ENCODE measurements around the gene HPCA.
"Not testable (repeated sequence)": the region's sequence is repeated elsewhere in the genome, so short reads cannot be mapped to it uniquely, and the experiment has no call there.

HPCA gene

GRCh38 chr1:32903991-32904785 lies 17.9 kb downstream of the HPCA start:
- peaks cover 14% of the 10 kb centered on the region for H3K27me3 ChIP-seq (ENCODE audit: control insufficient read depth, insufficient read depth, low read length)
- no CpG with 5 or more reads among the region's 3 CpGs for WGBS (ENCODE audit: insufficient coverage, insufficient read length)
- H3K36me3 ChIP-seq (ENCODE audit: control insufficient read depth, insufficient read depth, low read length): no peaks in the 10 kb centered on the region
- H3K4me3 ChIP-seq (ENCODE audit: low read length): no peak overlapping the region
- no peaks in the 10 kb centered on the region for H3K9me3 ChIP-seq (ENCODE audit: control insufficient read depth, insufficient read depth, low read length)
- H3K4me1 ChIP-seq (ENCODE audit: control insufficient read depth, insufficient read depth, low read length): no peaks in the 10 kb centered on the region
- DNase-seq (ENCODE audit: low read depth, low spot score): no peak
- no peak overlapping the region for H3K27ac ChIP-seq (ENCODE audit: low read length)

DNA sequence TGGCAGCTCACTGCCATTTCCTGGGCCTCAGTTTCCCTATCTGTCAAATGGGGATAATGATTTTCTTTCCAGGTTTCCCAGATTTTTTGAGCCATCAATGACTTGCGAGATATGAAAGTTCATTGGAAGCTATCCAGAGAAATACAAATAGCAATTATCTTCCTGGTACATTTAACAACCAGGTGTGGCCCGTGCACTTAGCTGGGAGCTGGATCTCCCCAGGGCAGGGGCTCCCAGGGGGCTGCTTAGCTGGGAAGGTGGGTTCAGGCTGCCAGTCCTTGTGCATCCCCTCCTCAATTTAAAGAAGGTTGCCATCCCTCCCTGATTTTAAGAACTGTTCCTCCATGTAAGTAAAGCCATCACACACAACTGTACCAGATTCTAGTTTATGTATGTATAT lies 18.5 kb downstream of the HPCA start:
- WGBS (ENCODE audit: insufficient coverage, insufficient read length): no CpG with 5 or more reads among the region's 2 CpGs
- Histone ChIP-seq H3K9me3 (ENCODE audit: control insufficient read depth, insufficient read depth, low read length) (no peaks in the 10 kb centered on the region), H3K27me3 (ENCODE audit: control insufficient read depth, insufficient read depth, low read length) (peaks cover 12% of the 10 kb centered on the region), H3K36me3 (ENCODE audit: control insufficient read depth, insufficient read depth, low read length) (no peaks in the 10 kb centered on the region), H3K4me3 (ENCODE audit: low read length) (no peak overlapping the region), H3K27ac (ENCODE audit: low read length) (no peak overlapping the region), H3K4me1 (ENCODE audit: control insufficient read depth, insufficient read depth, low read length) (no peaks in the 10 kb centered on the region)
- no peak for DNase-seq (ENCODE audit: low read depth, low spot score)

- H3K9me3 ChIP-seq (ENCODE audit: control insufficient read depth, insufficient read depth, low read length); H3K36me3 ChIP-seq (ENCODE audit: control insufficient read depth, insufficient read depth, low read length); H3K4me3 ChIP-seq (ENCODE audit: low read length); H3K27me3 ChIP-seq (ENCODE audit: control insufficient read depth, insufficient read depth, low read length); H3K4me1 ChIP-seq (ENCODE audit: control insufficient read depth, insufficient read depth, low read length); DNase-seq (ENCODE audit: low read depth, low spot score); H3K27ac ChIP-seq (ENCODE audit: low read length): not testable (repeated sequence)
- no CpG with 5 or more reads among the region's 10 CpGs for WGBS (ENCODE audit: insufficient coverage, insufficient read length)
Measured at GRCh38 chr1:32905588-32905987, 19.3 kb downstream of the HPCA start.

GRCh38 chr1:32906654-32907053 lies 20.4 kb downstream of the HPCA start:
- DNase-seq (ENCODE audit: low read depth, low spot score): no peak
- peaks cover 2% of the 10 kb centered on the region; the same call in 1 of the 2 replicates for H3K27me3 ChIP-seq (ENCODE audit: control insufficient read depth, insufficient read depth, low read length)
- H3K4me3 ChIP-seq (ENCODE audit: low read length): no peak overlapping the region
- no peak overlapping the region for H3K27ac ChIP-seq (ENCODE audit: low read length)
- H3K9me3 ChIP-seq (ENCODE audit: control insufficient read depth, insufficient read depth, low read length): no peaks in the 10 kb centered on the region
- no peaks in the 10 kb centered on the region for H3K36me3 ChIP-seq (ENCODE audit: control insufficient read depth, insufficient read depth, low read length)
- no peaks in the 10 kb centered on the region for H3K4me1 ChIP-seq (ENCODE audit: control insufficient read depth, insufficient read depth, low read length)
- no CpG with 5 or more reads among the region's 7 CpGs for WGBS (ENCODE audit: insufficient coverage, insufficient read length)

GRCh38 chr1:32907435-32907834 lies 21.1 kb downstream of the HPCA start:
- Histone ChIP-seq H3K4me3 (ENCODE audit: low read length) (no peak overlapping the region), H3K4me1 (ENCODE audit: control insufficient read depth, insufficient read depth, low read length) (no peaks in the 10 kb centered on the region), H3K27me3 (ENCODE audit: control insufficient read depth, insufficient read depth, low read length) (no peaks in the 10 kb centered on the region; the same call in 1 of the 2 replicates), H3K27ac (ENCODE audit: low read length) (no peak overlapping the region), H3K36me3 (ENCODE audit: control insufficient read depth, insufficient read depth, low read length) (no peaks in the 10 kb centered on the region), H3K9me3 (ENCODE audit: control insufficient read depth, insufficient read depth, low read length) (no peaks in the 10 kb centered on the region)
- WGBS (ENCODE audit: insufficient coverage, insufficient read length): no CpG with 5 or more reads among the region's 4 CpGs
- DNase-seq (ENCODE audit: low read depth, low spot score): no peak

DNA sequence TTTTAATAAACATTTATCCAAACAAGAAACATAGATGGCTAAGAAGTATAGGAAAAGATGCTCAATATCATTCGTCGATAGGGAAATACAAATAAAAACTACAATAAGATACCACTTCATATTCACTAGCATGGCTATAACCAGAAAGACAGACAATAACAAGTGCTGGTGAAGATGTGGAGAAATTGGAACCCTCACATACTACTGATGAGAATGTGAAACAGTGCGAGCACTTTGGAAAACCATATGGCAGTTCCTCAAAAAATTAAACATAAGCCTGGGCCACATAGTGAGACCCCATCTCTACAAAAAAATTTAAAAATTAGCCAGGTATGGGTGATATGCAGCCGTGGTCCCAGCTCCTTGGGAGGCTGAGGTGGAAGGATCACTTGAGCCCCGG lies 24.0 kb downstream of the HPCA start:
- Histone ChIP-seq H3K9me3 (ENCODE audit: control insufficient read depth, insufficient read depth, low read length) (no peaks in the 10 kb centered on the region), H3K36me3 (ENCODE audit: control insufficient read depth, insufficient read depth, low read length) (no peaks in the 10 kb centered on the region), H3K27me3 (ENCODE audit: control insufficient read depth, insufficient read depth, low read length) (no peaks in the 10 kb centered on the region), H3K27ac (ENCODE audit: low read length) (no peak overlapping the region), H3K4me1 (ENCODE audit: control insufficient read depth, insufficient read depth, low read length) (no peaks in the 10 kb centered on the region), H3K4me3 (ENCODE audit: low read length) (no peak overlapping the region)
- WGBS (ENCODE audit: insufficient coverage, insufficient read length): no CpG with 5 or more reads among the region's 5 CpGs
- no peak for DNase-seq (ENCODE audit: low read depth, low spot score)

GRCh38 chr1:32915766-32916706 lies 29.7 kb downstream of the HPCA start:
- no peaks in the 10 kb centered on the region for H3K9me3 ChIP-seq (ENCODE audit: control insufficient read depth, insufficient read depth, low read length)
- no peaks in the 10 kb centered on the region for H3K27me3 ChIP-seq (ENCODE audit: control insufficient read depth, insufficient read depth, low read length)
- H3K4me3 ChIP-seq (ENCODE audit: low read length): no peak overlapping the region
- H3K27ac ChIP-seq (ENCODE audit: low read length): no peak overlapping the region
- H3K36me3 ChIP-seq (ENCODE audit: control insufficient read depth, insufficient read depth, low read length): no peaks in the 10 kb centered on the region
- WGBS (ENCODE audit: insufficient coverage, insufficient read length): no CpG with 5 or more reads among the region's 12 CpGs
- DNase-seq (ENCODE audit: low read depth, low spot score): no peak
- no peaks in the 10 kb centered on the region for H3K4me1 ChIP-seq (ENCODE audit: control insufficient read depth, insufficient read depth, low read length)

GRCh38 chr1:32917521-32917920 lies 31.2 kb downstream of the HPCA start:
- Histone ChIP-seq H3K9me3 (ENCODE audit: control insufficient read depth, insufficient read depth, low read length) (no peaks in the 10 kb centered on the region), H3K27me3 (ENCODE audit: control insufficient read depth, insufficient read depth, low read length) (no peaks in the 10 kb centered on the region), H3K36me3 (ENCODE audit: control insufficient read depth, insufficient read depth, low read length) (no peaks in the 10 kb centered on the region), H3K4me3 (ENCODE audit: low read length) (no peak overlapping the region), H3K4me1 (ENCODE audit: control insufficient read depth, insufficient read depth, low read length) (no peaks in the 10 kb centered on the region), H3K27ac (ENCODE audit: low read length) (no peak overlapping the region)
- DNase-seq (ENCODE audit: low read depth, low spot score): no peak
- no CpG with 5 or more reads among the region's 7 CpGs for WGBS (ENCODE audit: insufficient coverage, insufficient read length)

GRCh38 chr1:32918179-32918578 lies 31.9 kb downstream of the HPCA start:
- WGBS (ENCODE audit: insufficient coverage, insufficient read length): no CpG with 5 or more reads among the region's 1 CpG
- Histone ChIP-seq H3K36me3 (ENCODE audit: control insufficient read depth, insufficient read depth, low read length) (no peaks in the 10 kb centered on the region), H3K9me3 (ENCODE audit: control insufficient read depth, insufficient read depth, low read length) (no peaks in the 10 kb centered on the region), H3K27me3 (ENCODE audit: control insufficient read depth, insufficient read depth, low read length) (no peaks in the 10 kb centered on the region), H3K27ac (ENCODE audit: low read length) (no peak overlapping the region), H3K4me1 (ENCODE audit: control insufficient read depth, insufficient read depth, low read length) (no peaks in the 10 kb centered on the region), H3K4me3 (ENCODE audit: low read length) (no peak overlapping the region)
- no peak for DNase-seq (ENCODE audit: low read depth, low spot score)

- no peak for DNase-seq (ENCODE audit: low read depth, low spot score)
Measured at GRCh38 chr1:32919811-32920733, 33.8 kb downstream of the HPCA start.

More at GRCh38 chr1:32919811-32920733, 33.8 kb downstream of the HPCA start:
- Histone ChIP-seq H3K9me3 (ENCODE audit: control insufficient read depth, insufficient read depth, low read length) (no peaks in the 10 kb centered on the region), H3K27me3 (ENCODE audit: control insufficient read depth, insufficient read depth, low read length) (peaks cover 13% of the 10 kb centered on the region), H3K27ac (ENCODE audit: low read length) (no peak overlapping the region), H3K4me1 (ENCODE audit: control insufficient read depth, insufficient read depth, low read length) (no peaks in the 10 kb centered on the region), H3K4me3 (ENCODE audit: low read length) (no peak overlapping the region), H3K36me3 (ENCODE audit: control insufficient read depth, insufficient read depth, low read length) (no peaks in the 10 kb centered on the region)
- WGBS (ENCODE audit: insufficient coverage, insufficient read length): no CpG with 5 or more reads among the region's 11 CpGs
